ENCODE results near the gene PRDM16.

Gene PRDM16

GRCh38 chr1:3383679-3384078 is 314.7 kb downstream of the PRDM16 start:
- no peak overlapping the region for H3K4me3 ChIP-seq (ENCODE audit: low read depth, low read length)
- TF ChIP-seq, protein P1, sequence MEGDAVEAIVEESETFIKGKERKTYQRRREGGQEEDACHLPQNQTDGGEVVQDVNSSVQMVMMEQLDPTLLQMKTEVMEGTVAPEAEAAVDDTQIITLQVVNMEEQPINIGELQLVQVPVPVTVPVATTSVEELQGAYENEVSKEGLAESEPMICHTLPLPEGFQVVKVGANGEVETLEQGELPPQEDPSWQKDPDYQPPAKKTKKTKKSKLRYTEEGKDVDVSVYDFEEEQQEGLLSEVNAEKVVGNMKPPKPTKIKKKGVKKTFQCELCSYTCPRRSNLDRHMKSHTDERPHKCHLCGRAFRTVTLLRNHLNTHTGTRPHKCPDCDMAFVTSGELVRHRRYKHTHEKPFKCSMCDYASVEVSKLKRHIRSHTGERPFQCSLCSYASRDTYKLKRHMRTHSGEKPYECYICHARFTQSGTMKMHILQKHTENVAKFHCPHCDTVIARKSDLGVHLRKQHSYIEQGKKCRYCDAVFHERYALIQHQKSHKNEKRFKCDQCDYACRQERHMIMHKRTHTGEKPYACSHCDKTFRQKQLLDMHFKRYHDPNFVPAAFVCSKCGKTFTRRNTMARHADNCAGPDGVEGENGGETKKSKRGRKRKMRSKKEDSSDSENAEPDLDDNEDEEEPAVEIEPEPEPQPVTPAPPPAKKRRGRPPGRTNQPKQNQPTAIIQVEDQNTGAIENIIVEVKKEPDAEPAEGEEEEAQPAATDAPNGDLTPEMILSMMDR (IDR thresholded peaks at IDR 0.05; ENCODE audit: low read depth, low read length, missing control alignments): no peak
- no peak for DNase-seq (ENCODE audit: low read depth)

DNA sequence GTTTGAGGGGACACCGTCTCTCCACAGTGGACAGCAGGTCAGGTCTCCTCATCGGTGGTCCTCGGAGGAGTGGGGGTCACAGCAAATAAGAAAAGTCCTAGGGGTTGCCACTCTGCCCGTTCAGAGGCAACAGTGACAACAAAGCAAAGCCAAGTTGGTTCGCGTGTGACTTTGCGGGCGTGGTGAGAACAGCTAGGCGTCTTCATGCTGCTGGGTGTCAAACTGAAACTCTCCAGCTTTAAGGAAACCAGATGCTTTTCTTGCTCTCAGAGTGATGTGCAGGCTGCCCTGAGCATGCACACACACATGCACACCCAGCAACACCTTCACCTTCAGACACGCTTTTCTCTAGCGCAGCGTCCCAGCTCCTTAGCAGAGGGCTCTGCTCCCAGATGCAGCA is 315.4 kb downstream of the PRDM16 start:
- H3K4me3 ChIP-seq (ENCODE audit: low read depth, low read length): no peak overlapping the region
- TF ChIP-seq, protein P1 (IDR thresholded peaks at IDR 0.05; ENCODE audit: low read depth, low read length, missing control alignments): no peak
- DNase-seq (ENCODE audit: low read depth): no peak

GRCh38 chr1:3386205-3387002 is 317.4 kb downstream of the PRDM16 start:
- TF ChIP-seq, protein P1 (IDR thresholded peaks at IDR 0.05; ENCODE audit: low read depth, low read length, missing control alignments): no peak
- no peak for DNase-seq (ENCODE audit: low read depth)
- H3K4me3 ChIP-seq (ENCODE audit: low read depth, low read length): no peak overlapping the region

DNA sequence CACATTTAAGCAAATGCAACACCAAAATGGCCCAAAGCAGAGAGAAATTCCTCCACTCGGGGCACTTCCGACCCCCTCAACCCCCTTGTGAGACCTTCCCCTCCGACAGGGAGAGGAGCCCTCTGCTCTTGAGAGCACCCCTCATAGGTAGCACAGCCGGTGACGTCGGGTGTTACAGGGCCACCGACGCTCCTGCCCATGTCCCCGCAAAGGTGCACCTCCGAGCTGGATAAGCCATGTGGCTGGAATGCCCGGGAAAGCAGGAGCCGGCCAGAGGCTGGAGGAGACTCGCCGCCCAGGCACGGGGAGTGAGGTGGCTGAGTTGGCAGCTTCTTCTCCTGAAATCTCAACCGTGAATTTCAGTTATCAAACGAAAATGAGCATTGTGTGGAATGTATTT is 318.4 kb downstream of the PRDM16 start:
- no peak overlapping the region for H3K4me3 ChIP-seq (ENCODE audit: low read depth, low read length)
- DNase-seq (ENCODE audit: low read depth): no peak
- TF ChIP-seq, protein P1 (IDR thresholded peaks at IDR 0.05; ENCODE audit: low read depth, low read length, missing control alignments): no peak

DNA sequence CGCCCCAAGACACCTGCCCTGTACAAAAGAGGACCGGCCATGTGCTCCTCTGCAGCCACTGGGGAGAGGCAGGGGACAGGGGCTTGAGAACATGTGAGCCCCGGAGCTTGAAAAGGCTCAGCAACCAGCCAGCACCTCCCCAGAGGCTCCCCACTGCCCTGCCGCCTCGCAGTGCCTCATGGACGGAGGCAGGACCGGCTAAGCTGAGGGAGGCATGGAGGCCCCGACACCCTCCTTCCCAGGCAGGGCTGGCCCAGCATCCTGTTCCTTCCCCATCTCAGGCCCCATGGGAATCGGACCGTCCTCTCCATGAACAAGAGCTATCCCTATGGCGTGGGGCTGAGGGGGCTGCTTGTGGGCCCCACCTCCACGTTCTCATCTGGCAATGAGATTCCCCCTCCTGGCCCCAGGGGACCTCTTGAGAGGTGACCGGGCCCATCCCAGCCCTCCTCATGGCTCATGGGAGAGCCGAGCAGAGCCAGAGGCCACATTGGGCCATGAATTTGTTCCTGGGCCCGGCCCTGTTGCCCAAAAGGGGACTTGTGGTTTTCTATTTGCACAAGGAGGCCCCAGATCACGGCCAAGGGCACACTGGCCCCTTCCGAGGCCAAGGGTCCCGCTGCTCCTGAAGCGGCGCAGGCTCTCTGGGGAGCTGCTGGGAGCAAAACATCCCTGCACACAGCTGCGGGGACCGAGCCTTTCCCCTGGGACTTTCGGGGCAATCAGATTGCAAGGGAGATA is 320.3 kb downstream of the PRDM16 start:
- no peak overlapping the region for H3K4me3 ChIP-seq (ENCODE audit: low read depth, low read length)
- TF ChIP-seq, protein P1 (IDR thresholded peaks at IDR 0.05; ENCODE audit: low read depth, low read length, missing control alignments): no peak
- DNase-seq (ENCODE audit: low read depth): no peak

GRCh38 chr1:3390291-3390690 is 321.3 kb downstream of the PRDM16 start:
- no peak for DNase-seq (ENCODE audit: low read depth)
- H3K4me3 ChIP-seq (ENCODE audit: low read depth, low read length): no peak overlapping the region
- TF ChIP-seq, protein P1 (IDR thresholded peaks at IDR 0.05; ENCODE audit: low read depth, low read length, missing control alignments): no peak
